Measurements from ENCODE around the gene TAF3.

DNA sequence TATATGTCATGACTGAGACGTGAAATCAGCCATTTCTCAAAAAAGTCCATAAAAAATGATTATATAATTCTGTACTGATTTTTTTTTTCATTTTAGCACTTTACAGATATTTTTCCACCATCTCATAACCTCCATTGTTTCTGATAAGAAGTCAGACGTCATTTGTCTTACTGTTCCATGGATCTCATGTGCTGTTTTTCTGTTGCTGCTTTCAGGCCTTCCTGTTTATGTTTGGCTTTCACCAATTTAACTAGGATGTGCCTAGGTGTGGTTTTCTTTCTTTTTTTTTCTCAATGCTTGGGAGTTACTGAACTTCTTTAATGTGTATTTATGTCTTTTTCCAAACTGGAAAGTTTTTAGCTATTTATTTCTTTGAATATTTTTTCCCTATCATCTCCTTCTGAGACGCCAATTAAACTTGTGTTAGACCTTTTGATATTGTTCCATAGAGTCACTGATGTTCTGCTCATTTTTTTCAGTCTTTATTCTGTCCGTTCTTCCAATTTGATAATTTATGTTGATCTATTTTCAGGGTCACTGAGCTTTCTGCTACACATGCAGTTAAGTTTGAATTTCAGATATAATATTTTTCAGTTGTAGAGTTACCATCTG is 43.3 kb downstream of the TAF3 start:
- TF ChIP-seq EZH2 (IDR thresholded peaks at IDR 0.05; ENCODE audit: borderline replicate concordance, low read depth, low read length, severe bottlenecking) = no peak
- TF ChIP-seq, protein P1, sequence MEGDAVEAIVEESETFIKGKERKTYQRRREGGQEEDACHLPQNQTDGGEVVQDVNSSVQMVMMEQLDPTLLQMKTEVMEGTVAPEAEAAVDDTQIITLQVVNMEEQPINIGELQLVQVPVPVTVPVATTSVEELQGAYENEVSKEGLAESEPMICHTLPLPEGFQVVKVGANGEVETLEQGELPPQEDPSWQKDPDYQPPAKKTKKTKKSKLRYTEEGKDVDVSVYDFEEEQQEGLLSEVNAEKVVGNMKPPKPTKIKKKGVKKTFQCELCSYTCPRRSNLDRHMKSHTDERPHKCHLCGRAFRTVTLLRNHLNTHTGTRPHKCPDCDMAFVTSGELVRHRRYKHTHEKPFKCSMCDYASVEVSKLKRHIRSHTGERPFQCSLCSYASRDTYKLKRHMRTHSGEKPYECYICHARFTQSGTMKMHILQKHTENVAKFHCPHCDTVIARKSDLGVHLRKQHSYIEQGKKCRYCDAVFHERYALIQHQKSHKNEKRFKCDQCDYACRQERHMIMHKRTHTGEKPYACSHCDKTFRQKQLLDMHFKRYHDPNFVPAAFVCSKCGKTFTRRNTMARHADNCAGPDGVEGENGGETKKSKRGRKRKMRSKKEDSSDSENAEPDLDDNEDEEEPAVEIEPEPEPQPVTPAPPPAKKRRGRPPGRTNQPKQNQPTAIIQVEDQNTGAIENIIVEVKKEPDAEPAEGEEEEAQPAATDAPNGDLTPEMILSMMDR (IDR thresholded peaks at IDR 0.05; ENCODE audit: borderline replicate concordance, extremely low read depth, low read length, poor library complexity, severe bottlenecking) = no peak

Data from DND-41 (cell line).